HepG2 (cell line): Measurements from ENCODE around the gene GMPR. TPM values are rescaled to one million over a fixed set of nuclear protein-coding genes. Genes with fewer than 3 reads are reported as not detected.

ENCODE experiments used
- ATAC-seq: fragments of 200-7000 bp; cut with Tn5 transposase; 3 replicates; pipeline ENCODE4 v1.9.1; 2020; ENCODE audit warnings: mild to moderate bottlenecking, moderate library complexity
- BruUV-seq: library from RNA; stranded (reverse); fragments of 400-500 nt; replicated peaks from 2 replicates; lab custom pipeline; 2021; lab: Mats Ljungman, UMichigan
- CTCF ChIA-PET: fragments of 300-600 bp; formaldehyde crosslinking; extraction: SDS; loops from one replicate; lab custom pipeline; 2021; ENCODE audit warnings: low total read pairs, inconsistent platforms, low intra/inter-chr PET ratio; lab: Yijun Ruan, JAX
- POLR2A ChIA-PET: fragments of 350-600 bp; sonication (Branson Sonifier 250); formaldehyde crosslinking; loops from one replicate; lab custom pipeline; 2020; ENCODE audit warnings: antibody characterized with exemption, inconsistent platforms; lab: Yijun Ruan, JAX
- DNase-seq: peaks from one replicate; pipeline ENCODE4 v3.0.0-alpha.2; 2015; ENCODE audit warnings: low spot score
- FAIRE-seq: peaks from 3 replicates; lab custom pipeline; 2011; peaks lifted over from hg19 to GRCh38; lab: Jason Lieb, UNC
- H2AFZ ChIP-seq: one replicate; pipeline ENCODE4 v1.6.1; 2011; ENCODE audit warnings: low read length, inconsistent platforms
- H3K27ac ChIP-seq: fragments of 300-600 bp; 3 replicates; pipeline ENCODE4 v1.8.0; 2011; ENCODE audit warnings: mixed run types, mild to moderate bottlenecking, mixed read lengths, low read length, inconsistent platforms; ENCODE audit not compliant: insufficient read depth; ENCODE audit errors: extremely low read length
- H3K27me3 ChIP-seq, 2 experiments: fragments of 200-600 bp in 1 of 2; 2 replicates in 1 of 2; 3 replicates in 1 of 2; pipeline versions ENCODE4 v1.6.0 to v1.8.0; 2011; ENCODE audit warnings: low read length in 2 of 2, mild to moderate bottlenecking in 2 of 2, moderate library complexity in 2 of 2, inconsistent platforms in 1 of 2; ENCODE audit not compliant: insufficient read depth in 2 of 2, control insufficient read depth in 1 of 2
- H3K36me3 ChIP-seq, 2 experiments: fragments of 200-600 bp in 1 of 2; replicated peaks in 1 of 2; 2 replicates in 1 of 2; 3 replicates in 1 of 2; pipeline versions ENCODE4 v1.5.1 to v1.8.0; 2011; ENCODE audit warnings: low read length in 2 of 2, inconsistent platforms in 1 of 2; ENCODE audit not compliant: insufficient read depth in 2 of 2, control insufficient read depth in 1 of 2
- H3K4me1 ChIP-seq: 2 replicates; pipeline ENCODE4 v1.5.1; 2012; ENCODE audit warnings: low read length, inconsistent platforms; ENCODE audit not compliant: insufficient read depth
- H3K4me2 ChIP-seq: 2 replicates; pipeline ENCODE4 v1.6.0; 2011; ENCODE audit warnings: low read depth, low read length, inconsistent platforms
- H3K4me3 ChIP-seq, 3 experiments: fragments of 200-600 bp in 1 of 3; sonication (generic), shearing (Covaris generic) in 1 of 3; replicated peaks in 1 of 3; 2 replicates each; pipeline ENCODE4 v1.5.1; 2011 to 2016; ENCODE audit warnings: low read length in 3 of 3, inconsistent platforms in 2 of 3, low read depth in 2 of 3, mild to moderate bottlenecking in 2 of 3, control low read depth in 1 of 3, mixed read lengths in 1 of 3; ENCODE audit not compliant: insufficient read depth in 1 of 3
- H3K79me2 ChIP-seq: one replicate; pipeline ENCODE4 v1.6.1; 2011; ENCODE audit warnings: low read length, inconsistent platforms; ENCODE audit not compliant: insufficient read depth
- H3K9ac ChIP-seq: 2 replicates; pipeline ENCODE4 v1.6.0; 2011; ENCODE audit warnings: mild to moderate bottlenecking, low read depth, low read length, inconsistent platforms; ENCODE audit not compliant: insufficient read depth
- H3K9me3 ChIP-seq: 2 replicates; pipeline ENCODE4 v1.5.1; 2012; ENCODE audit warnings: mild to moderate bottlenecking, low read length
- H4K20me1 ChIP-seq: 2 replicates; pipeline ENCODE4 v1.6.0; 2011; ENCODE audit warnings: inconsistent platforms, mild to moderate bottlenecking, low read length, moderate library complexity; ENCODE audit not compliant: insufficient read depth
- ARNT ChIP-seq: fragments of 450-650 bp; IDR thresholded peaks from 2 replicates; pipeline ENCODE4 v1.6.1; 2017
- DNMT1 ChIP-seq: sonication (generic); formaldehyde crosslinking; IDR thresholded peaks from 2 replicates; pipeline ENCODE4 v1.5.1; 2020; ENCODE audit warnings: mild to moderate bottlenecking, missing genetic modification reagents
- EED ChIP-seq: sonication (generic); formaldehyde crosslinking; IDR thresholded peaks from 2 replicates; pipeline ENCODE4 v1.5.0; 2020; ENCODE audit warnings: mild to moderate bottlenecking, missing genetic modification reagents
- NR3C1 ChIP-seq: sonication (generic); formaldehyde crosslinking; IDR thresholded peaks from 2 replicates; pipeline ENCODE4 v1.4.0; 2020; ENCODE audit warnings: missing genetic modification reagents
- SALL2 ChIP-seq: sonication (generic); formaldehyde crosslinking; IDR thresholded peaks from 2 replicates; pipeline ENCODE4 v1.8.1; 2023; ENCODE audit warnings: mild to moderate bottlenecking, missing genetic modification reagents, inconsistent platforms
- ZNF350 ChIP-seq: sonication (generic); formaldehyde crosslinking; IDR thresholded peaks from 2 replicates; pipeline ENCODE4 v1.4.0; 2020; ENCODE audit warnings: mild to moderate bottlenecking, low read depth, missing genetic modification reagents, borderline replicate concordance
- ZNF367 ChIP-seq: sonication (generic); formaldehyde crosslinking; IDR thresholded peaks from 2 replicates; pipeline ENCODE4 v1.4.0; 2020; ENCODE audit warnings: missing genetic modification reagents, borderline replicate concordance
- ZNF672 ChIP-seq: sonication (generic); formaldehyde crosslinking; IDR thresholded peaks from 2 replicates; pipeline ENCODE4 v1.8.1; 2022; ENCODE audit warnings: missing genetic modification reagents
- ZNF850 ChIP-seq: sonication (generic); formaldehyde crosslinking; conservative IDR thresholded peaks from 2 replicates; pipeline ENCODE4 v1.9.0; 2021; ENCODE audit warnings: mild to moderate bottlenecking, missing genetic modification reagents
- ZUFSP ChIP-seq: sonication (generic); formaldehyde crosslinking; IDR thresholded peaks from 2 replicates; pipeline ENCODE4 v1.9.0; 2021; ENCODE audit warnings: missing genetic modification reagents, mild to moderate bottlenecking, borderline replicate concordance
- WGBS: methylation state at CpG from one replicate; pipeline ENCODE4 v1.1.6; 2017; ENCODE audit warnings: low lambda C conversion rate; 5-methylcytosine and 5-hydroxymethylcytosine counted together
- in situ Hi-C: cut with HindIII; loops from 2 replicates; pipeline ENCODE4 v1.10.0; 2017; ENCODE audit warnings: low pct_unique_long_range_greater_than_20kb; ENCODE audit not compliant: extremely low pct_ligation_motif_present
- intact Hi-C: fragments of 100-400 bp; cut with micrococcal nuclease; formaldehyde crosslinking; loops from one replicate; pipeline ENCODE4 v1.10.0; 2022; ENCODE audit not compliant: unreplicated experiment
- polyA plus RNA-seq, 8 experiments: library from polyadenylated mRNA; depleted of rRNA in 3 of 8; stranded (reverse) in 7 of 8; unstranded in 1 of 8; fragments of >200 nt; fragmentation: Illumina TruSeq in 4 of 8; extraction: Trizol in 4 of 8; gene quantifications; 2 replicates each; pipeline versions ENCODE4 v1.2.1 to v1.2.3, GENCODE V29; 2011 to 2016; ENCODE audit warnings: low read depth in 4 of 8, missing spikeins in 1 of 8, mixed read lengths in 1 of 8; ENCODE audit not compliant: insufficient read depth in 1 of 8
- total RNA-seq, 5 experiments: library from RNA; depleted of rRNA; stranded (reverse); fragments of >200 nt; fragmentation: Illumina TruSeq; extraction: Trizol; gene quantifications; 2 replicates each; pipeline ENCODE4 v1.2.3, GENCODE V29; 2016; ENCODE audit warnings: low read depth in 1 of 5

Gene GMPR
- total and polyA plus RNA-seq, 2 of the 13 experiments (the other 11 are each of a cell fraction or from before 2014, with no cell fraction given), result not detected

DNA sequence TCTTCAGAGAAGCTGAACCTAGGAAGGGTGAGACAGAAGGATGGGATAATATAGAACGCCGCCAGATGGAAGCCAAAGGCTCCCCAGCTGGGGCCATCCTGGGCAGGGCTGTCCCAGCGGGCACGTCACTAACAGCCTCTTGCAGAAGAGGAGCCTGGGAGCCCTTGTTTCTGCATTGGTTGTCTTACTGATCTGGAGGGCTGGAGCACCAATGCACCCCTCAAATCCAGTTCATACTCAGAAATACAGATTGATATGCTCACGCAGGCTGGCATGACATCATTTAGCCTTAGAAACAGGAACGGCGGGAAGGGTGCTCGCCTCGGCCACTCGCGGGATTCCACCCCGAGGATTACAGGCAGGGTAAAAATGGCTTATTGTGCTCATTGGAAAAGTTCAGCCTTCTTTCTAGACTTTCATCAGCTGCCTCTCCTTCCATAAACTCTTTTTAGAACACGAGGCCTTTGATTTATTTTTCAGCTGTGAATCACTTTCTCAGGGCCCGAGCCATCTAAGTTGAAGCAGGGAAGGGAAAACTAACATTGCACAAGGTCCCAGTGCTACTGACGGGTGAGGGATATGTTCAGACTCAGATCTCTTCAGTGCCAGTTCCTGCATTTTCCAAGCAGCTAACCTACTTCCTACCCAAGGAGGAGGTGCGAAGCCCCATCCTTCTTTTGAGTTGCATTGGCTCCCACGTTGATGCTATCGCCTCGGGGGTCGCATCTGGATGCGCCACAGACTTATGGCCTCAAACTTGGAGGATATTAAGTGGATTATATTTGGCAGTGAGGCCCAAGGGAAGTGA lies 82.3 kb downstream of the GMPR start:
- no peak overlapping the region for H3K9ac ChIP-seq
- peaks cover 22% of the 10 kb centered on the region for H3K4me1 ChIP-seq
- DNase-seq (no peak), FAIRE-seq (no peak), ATAC-seq (no peak)
- H4K20me1 ChIP-seq, result 0 out of 2 replicates have a peak, but pooled peaks cover 3% of the 10 kb centered on the region
- no peak overlapping the region for H3K4me3 ChIP-seq
- H3K36me3 ChIP-seq, result peaks cover 7 to 22% of the 10 kb centered on the region in 2 experiments; a peak in 3 of 5 replicates
- in situ Hi-C loops, result no loop called here
- no peak overlapping the region for H3K4me2 ChIP-seq
- no peaks in the 10 kb centered on the region for H3K27me3 ChIP-seq
- no peak overlapping the region for H3K27ac ChIP-seq
- 96% methylated on average over 21 of the region's 21 CpGs for WGBS
- ChIA-PET CTCF (no interaction called here), POLR2A (no interaction called here)
- H3K9me3 ChIP-seq, result no peaks in the 10 kb centered on the region
- no peaks in the 10 kb centered on the region for H3K79me2 ChIP-seq
- no TSS peak for BruUV-seq
- TF ChIP-seq ZNF367 (no peak), ZNF350 (no peak), NR3C1 (CRISPR knock-in tag) (no peak), ZUFSP (CRISPR knock-in tag) (no peak), EED (CRISPR knock-in tag) (no peak), ZNF850 (CRISPR knock-in tag) (no peak), ZNF672 (no peak), ARNT (no peak), DNMT1 (CRISPR knock-in tag) (no peak), SALL2 (no peak)
- intact Hi-C loops, result no loop called here
- no peak overlapping the region for H2AFZ ChIP-seq
